ENCODE measurements around the gene OXCT1.
"Not testable (repeated sequence)": the region's sequence is repeated elsewhere in the genome, so short reads cannot be mapped to it uniquely, and the experiment has no call there.

OXCT1 gene

DNA sequence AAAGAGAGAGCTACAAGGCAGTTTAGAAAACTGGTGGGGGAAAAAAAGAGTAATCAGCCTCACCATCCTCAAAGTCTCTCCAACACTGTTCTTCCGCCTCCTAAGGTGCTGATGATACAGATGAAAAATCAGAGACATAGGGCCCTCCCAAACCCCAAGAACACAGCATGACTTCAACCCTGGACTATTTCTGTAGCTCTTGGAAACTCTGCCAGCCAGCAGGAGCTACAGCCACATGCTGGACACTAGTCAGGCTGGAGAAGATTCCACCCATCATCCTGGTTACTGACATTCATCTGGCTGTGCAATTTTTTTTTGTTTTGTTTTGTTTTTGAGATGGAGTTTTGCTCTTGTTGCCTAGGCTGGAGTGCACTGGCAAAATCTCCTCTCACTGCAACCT lies 42.4 kb downstream of the OXCT1 start:
- no peak for DNase-seq (ENCODE audit: low spot score)

DNA sequence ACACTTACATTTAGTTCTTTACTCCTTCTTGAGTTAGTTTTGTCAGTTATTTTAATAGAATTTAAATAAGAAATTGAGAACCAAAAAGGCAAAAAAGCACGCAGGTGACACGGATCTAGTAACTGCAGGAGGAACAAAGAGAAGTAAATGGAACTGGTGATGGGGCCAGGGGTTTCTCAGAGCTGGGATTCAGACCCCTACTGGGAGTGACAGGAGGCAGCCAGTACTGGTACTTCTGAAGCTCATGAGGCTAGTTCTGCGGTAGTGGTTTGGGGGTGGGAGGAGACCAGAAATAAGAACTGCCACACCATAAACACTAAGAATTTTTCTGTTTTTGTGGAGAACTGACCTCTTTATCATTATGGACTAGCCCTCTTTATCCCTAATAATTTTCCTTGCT lies 48.2 kb downstream of the OXCT1 start:
- DNase-seq (ENCODE audit: low spot score) = no peak

GRCh38 chr5:41821051-41821450 lies 49.2 kb downstream of the OXCT1 start:
- DNase-seq (ENCODE audit: low spot score) = no peak

DNA sequence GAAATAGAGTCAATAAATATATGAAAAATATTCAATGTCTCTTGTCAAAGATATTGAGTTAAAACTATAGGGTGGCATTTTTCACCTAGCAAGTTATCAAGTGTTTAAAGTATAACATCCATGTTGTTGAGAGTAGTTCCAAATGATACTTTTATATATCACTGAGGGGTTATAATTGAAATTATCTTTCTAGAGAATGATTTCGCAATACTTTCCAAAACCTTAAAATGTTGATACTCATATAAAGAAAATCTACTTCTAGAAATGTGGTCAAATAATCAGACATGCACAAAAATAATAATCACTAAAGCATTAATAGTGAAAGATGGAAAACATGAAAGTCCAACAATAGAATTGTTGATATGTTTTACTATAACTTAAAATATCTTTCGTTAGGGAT lies 50.1 kb downstream of the OXCT1 start:
- DNase-seq (ENCODE audit: low spot score) = no peak

GRCh38 chr5:41817625-41818301 lies 52.5 kb downstream of the OXCT1 start:
- DNase-seq (ENCODE audit: low spot score) = no peak

DNA sequence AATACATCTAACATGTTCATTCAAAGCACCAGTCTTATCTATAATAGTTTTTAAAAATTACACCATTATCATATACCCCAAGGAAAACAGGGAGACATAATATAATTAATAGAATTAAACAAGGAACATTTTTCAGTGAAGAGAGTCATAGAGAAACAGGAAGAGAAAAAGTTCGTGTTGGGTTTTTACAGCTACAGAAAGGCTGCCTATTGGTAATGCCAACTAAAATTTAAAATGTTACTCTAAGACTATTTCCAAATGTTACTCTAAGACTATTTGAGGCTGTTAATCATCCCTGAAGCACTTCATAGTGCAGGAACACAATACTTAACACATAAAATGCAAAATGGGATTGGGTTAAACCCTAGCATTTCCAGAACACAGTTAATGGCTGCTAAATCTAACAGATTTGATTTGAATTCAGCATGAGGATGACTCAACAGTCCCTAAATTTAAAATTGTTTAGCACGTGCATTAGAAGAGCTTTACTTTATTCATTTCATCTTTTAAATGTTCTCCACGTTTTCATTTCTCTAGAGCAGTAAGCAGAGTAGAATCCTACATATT lies 54.5 kb downstream of the OXCT1 start:
- DNase-seq (ENCODE audit: low spot score) = no peak

DNA sequence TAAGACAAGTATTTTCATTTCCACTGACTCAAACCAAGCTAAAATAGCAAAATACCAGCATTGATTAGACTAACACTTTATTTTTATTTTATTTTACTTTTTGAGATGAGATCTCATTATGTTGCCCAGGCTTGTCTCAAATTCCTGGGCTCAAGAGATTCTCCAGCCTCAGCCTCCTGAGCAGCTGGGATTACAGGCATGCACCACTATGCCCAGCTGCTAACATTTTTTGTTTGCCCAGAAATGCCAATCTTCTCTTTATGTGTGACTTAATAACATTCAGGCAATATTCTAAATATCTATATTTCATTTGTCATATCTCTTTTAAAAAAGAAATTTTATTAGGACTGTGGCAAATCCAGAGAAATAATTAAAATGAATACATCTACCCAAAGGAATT lies 55.0 kb downstream of the OXCT1 start:
- no peak for DNase-seq (ENCODE audit: low spot score)

DNA sequence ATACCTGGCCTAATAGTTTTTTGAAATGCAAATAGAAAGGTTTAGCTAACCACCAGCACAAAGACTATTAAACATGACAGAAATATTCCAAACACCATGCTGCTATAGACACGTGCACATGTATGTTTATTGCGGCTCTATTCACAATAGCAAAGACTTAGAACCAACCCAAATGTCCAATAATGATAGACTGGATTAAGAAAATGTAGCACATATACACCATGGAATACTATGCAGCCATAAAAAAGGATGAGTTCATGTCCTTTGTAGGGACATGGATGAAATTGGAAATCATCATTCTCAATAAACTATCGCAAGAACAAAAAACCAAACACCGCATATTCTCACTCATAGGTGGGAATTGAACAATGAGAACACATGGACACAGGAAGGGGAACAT lies 55.9 kb downstream of the OXCT1 start:
- not testable (repeated sequence) for DNase-seq (ENCODE audit: low spot score)

- no peak for DNase-seq (ENCODE audit: low spot score)
Observed at GRCh38 chr5:41812156-41812555, 58.1 kb downstream of the OXCT1 start.

DNA sequence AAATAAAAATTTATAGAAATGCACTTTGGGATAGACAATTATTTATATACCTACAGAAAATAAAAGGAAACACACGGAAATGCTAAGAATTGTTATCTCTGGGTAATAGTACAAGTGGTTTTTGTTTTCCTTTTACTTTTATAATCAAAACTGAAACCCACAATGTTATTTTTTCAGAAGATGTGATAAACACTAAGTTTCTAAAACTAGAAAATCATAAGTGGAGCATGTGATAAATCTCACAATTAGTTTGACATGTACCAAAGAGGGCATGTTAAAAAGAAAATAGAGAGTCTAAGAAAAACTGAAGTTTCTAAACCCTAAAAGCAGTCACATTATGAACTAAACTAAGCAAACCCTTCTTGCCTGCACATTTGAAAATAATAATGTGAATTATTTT lies 61.1 kb downstream of the OXCT1 start:
- no peak for DNase-seq (ENCODE audit: low spot score)

GRCh38 chr5:41808294-41808693 lies 61.9 kb downstream of the OXCT1 start:
- DNase-seq (ENCODE audit: low spot score) = no peak

DNA sequence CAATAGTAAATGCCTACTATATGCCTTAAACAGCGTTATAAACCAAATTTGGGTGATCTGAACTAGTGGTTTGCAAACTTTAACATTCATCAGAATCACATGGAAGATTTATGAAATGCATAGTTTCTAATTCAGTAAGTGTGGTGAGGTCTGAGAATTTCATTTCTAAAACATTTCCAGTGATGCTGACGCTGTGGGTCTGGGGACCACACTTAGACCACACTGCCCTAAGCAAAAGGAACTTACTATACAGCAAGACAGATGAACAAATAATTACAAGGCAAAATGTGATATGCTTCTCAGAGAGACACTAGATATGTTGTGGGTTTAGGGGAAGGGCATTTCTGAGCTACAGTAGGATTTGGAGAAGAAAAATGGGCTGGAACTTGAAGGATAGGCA lies 72.6 kb downstream of the OXCT1 start:
- no peak for DNase-seq (ENCODE audit: low spot score)

- DNase-seq (ENCODE audit: low spot score) = no peak
Observed at GRCh38 chr5:41796061-41796460, 74.2 kb downstream of the OXCT1 start.

GRCh38 chr5:41795125-41795524 lies 75.1 kb downstream of the OXCT1 start:
- DNase-seq (ENCODE audit: low spot score) = no peak

GRCh38 chr5:41794471-41794870 lies 75.8 kb downstream of the OXCT1 start:
- no peak for DNase-seq (ENCODE audit: low spot score)

GRCh38 chr5:41793141-41793770 lies 77.0 kb downstream of the OXCT1 start:
- no peak for DNase-seq (ENCODE audit: low spot score)

DNA sequence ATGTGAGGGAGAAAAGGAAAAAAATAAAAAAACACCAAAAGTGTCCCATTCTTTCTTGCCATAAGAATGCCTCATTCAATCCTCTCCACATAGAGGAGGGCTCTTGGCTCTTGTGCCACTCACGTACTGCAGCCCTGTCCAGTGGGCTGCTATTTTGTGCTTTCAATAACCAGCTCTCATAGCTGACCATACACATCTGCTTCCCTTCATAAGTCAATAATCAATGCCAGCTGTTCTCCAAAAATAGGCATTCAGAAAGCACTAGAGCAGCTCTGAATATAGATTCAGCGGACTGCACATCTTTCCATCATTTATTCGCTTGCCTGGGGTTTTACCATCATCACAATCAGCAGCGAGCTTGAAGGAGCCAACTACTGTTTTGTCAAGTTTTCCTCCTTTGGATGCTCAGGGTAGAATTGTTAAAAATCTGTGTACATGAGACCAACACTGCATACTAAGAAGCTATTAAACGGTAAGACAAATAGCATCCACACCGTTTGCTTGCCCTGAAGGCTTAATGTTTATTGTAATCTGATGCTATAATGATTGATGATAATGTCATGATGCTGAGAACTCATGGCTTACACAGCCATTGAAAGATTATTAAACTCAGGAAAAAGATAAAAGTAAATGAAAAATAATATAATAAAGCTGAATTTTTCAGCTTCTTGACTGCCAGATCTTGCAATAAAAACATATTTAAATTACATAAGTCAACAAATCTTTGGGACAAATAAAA lies 80.0 kb downstream of the OXCT1 start:
- no peak for DNase-seq (ENCODE audit: low spot score)

DNA sequence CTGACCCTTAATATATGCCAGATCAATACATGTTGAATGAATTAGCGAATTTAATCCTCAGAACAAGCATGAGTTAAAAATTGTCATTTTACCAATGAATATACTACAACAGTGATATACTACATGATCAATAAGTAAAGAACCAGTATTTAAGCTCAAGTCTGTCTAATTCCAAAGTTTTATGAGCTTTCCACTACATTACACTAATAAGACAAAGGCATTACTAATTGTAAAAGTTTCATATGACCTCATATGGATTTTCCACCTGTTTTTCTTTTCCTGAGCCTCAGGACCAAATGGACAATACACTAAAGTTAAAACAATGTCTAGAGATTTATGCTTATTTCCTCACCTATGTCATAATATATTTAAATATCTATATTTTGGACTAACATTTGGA lies 80.8 kb downstream of the OXCT1 start:
- DNase-seq (ENCODE audit: low spot score) = no peak

DNA sequence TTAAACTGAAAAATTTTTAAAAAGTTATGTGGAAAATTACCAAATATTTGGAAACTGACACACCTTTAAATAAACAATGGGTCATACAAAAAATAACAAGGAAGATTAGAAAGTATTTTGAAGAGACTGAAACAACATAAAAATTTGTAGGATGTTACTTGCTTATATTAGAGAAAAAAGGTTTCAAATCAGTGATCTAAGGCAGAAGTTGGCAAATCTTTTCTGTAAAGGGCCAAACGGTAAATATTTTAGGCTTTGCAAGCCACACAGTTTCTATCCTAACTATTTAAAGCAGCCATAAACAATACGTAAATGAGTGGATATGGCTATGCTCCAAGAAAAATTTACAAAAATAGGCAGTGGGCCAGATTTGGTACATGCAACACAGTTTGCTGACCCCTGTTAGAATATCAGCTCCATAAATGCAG lies 81.3 kb downstream of the OXCT1 start:
- no peak for DNase-seq (ENCODE audit: low spot score)

DNA sequence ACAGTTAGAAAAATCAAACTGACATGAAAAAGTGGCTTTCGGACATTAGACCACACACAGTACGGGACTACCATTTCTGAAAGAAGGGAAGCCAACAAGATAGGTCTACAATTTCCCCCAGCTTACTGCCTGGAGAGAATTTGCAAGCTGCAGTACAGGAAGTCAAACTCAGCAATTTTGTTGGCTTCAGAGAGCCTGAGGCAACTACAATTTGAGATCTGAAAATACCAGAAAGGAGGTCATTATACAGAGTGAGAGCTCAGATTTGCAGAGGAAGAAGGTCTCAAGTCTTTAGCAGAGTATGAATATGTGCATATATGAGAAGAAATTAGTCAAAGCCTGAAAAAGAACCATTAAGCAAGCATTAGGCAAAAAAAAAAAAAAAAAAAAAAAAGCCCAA lies 83.0 kb downstream of the OXCT1 start:
- DNase-seq (ENCODE audit: low spot score) = no peak

DNA sequence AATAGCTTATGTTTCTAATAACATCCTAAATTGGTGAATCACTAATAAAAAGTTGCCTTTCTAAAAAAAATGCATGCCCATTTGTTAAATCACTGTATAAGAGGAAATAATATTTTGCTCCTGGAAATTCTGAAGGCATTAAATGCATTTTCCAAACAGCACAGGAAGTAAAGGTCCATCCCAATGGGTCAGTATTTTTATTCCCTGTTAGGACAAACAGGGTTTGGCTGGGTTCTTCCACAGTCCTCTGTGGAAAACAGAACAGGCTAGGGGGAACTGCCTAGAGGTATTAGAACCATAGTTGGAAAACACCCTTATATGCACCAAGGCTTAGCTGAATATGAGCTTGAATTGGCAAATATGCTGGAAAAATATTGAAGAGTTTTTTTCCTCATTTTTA lies 85.2 kb downstream of the OXCT1 start:
- no peak for DNase-seq (ENCODE audit: low spot score)

GRCh38 chr5:41778410-41778809 lies 91.8 kb downstream of the OXCT1 start:
- DNase-seq (ENCODE audit: low spot score) = no peak

DNA sequence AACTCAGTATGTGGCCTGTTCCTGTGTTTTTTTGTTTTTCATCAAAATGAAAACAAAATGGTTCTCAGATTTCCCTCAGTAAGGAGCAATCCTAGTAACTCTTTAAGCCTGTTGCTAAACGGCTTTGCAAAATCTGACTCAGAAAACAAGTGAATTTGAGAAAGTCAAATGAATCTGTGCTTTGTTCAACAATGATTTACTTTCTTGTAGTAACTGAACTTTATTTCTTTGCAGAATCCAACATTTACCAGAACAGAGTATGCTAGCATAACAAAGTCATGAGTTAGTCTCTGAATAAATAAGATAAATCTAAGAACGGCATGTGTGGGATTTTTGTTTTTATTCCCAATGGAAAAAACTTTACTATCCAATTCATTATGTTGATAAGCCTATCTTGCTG lies 93.8 kb downstream of the OXCT1 start:
- DNase-seq (ENCODE audit: low spot score) = no peak
